Smooth muscle cell (in vitro differentiated cells): ENCODE results near the gene TBRG1. TPM values are rescaled to one million over a fixed set of nuclear protein-coding genes. Genes with fewer than 3 reads are reported as not detected.

Experiments used
- DNase-seq: peaks from one replicate; lab custom pipeline; 2025; ENCODE audit not compliant: unreplicated experiment; lab: John Stamatoyannopoulos, UW
- H2AFZ ChIP-seq: fragments of 200-600 bp; sonication (generic); 2 replicates; pipeline ENCODE4 v1.6.0; 2016; ENCODE audit warnings: antibody characterized with exemption, low read depth, mild to moderate bottlenecking
- H3F3A ChIP-seq: fragments of 200-600 bp; sonication (generic); 2 replicates; pipeline ENCODE4 v1.6.0; 2017; ENCODE audit warnings: antibody characterized with exemption, low read depth
- H3K27ac ChIP-seq: fragments of 200-600 bp; sonication (generic); 2 replicates; pipeline ENCODE4 v1.5.1; 2016; ENCODE audit warnings: low read depth, mild to moderate bottlenecking
- H3K27me3 ChIP-seq: fragments of 200-600 bp; sonication (generic); 2 replicates; pipeline ENCODE4 v1.6.1; 2016; ENCODE audit warnings: low read depth, mild to moderate bottlenecking
- H3K36me3 ChIP-seq: fragments of 200-600 bp; sonication (generic); 2 replicates; pipeline ENCODE4 v1.5.1; 2016; ENCODE audit warnings: low read depth
- H3K4me1 ChIP-seq: fragments of 200-600 bp; sonication (generic); 2 replicates; pipeline ENCODE4 v1.5.1; 2016; ENCODE audit warnings: low read depth
- H3K4me2 ChIP-seq: fragments of 200-600 bp; sonication (generic); 2 replicates; pipeline ENCODE4 v1.6.0; 2016; ENCODE audit warnings: mild to moderate bottlenecking
- H3K4me3 ChIP-seq: fragments of 200-600 bp; sonication (generic); 2 replicates; pipeline ENCODE4 v1.5.1; 2016; ENCODE audit warnings: mild to moderate bottlenecking
- H3K79me2 ChIP-seq: fragments of 200-600 bp; sonication (generic); 2 replicates; pipeline ENCODE4 v1.6.0; 2016; ENCODE audit warnings: low read depth, mild to moderate bottlenecking
- H3K9ac ChIP-seq: fragments of 200-600 bp; sonication (generic); 2 replicates; pipeline ENCODE4 v1.6.0; 2016; ENCODE audit warnings: low read depth
- H3K9me3 ChIP-seq: fragments of 200-600 bp; sonication (generic); replicated peaks from 2 replicates; pipeline ENCODE4 v1.5.1; 2016; ENCODE audit warnings: low read depth
- H4K20me1 ChIP-seq: fragments of 200-600 bp; sonication (generic); 2 replicates; pipeline ENCODE4 v1.6.0; 2016; ENCODE audit warnings: low read depth
- CTCF ChIP-seq: fragments of 200-600 bp; sonication (generic); IDR thresholded peaks from 2 replicates; pipeline ENCODE4 v1.5.1; 2017; ENCODE audit warnings: borderline replicate concordance, mild to moderate bottlenecking, antibody characterized with exemption; ENCODE audit not compliant: insufficient read depth, poor library complexity, severe bottlenecking
- WGBS: methylation state at CpG from one replicate; pipeline ENCODE4 v1.1.7; 2016; ENCODE audit warnings: low lambda C conversion rate; 5-methylcytosine and 5-hydroxymethylcytosine counted together
- polyA plus RNA-seq: library from polyadenylated mRNA; unstranded; fragments of >200 nt; fragmentation: Nextera tagmentation; extraction: Ambion mirVana; gene quantifications from 2 replicates; pipeline ENCODE4 v1.2.1, GENCODE V29; 2016
- total RNA-seq: library from RNA; depleted of rRNA; stranded (reverse); fragments of >200 nt; gene quantifications from 2 replicates; pipeline ENCODE4 v1.2.3, GENCODE V29; 2014

TBRG1 gene
- total and polyA plus RNA-seq, 2 experiments from 2014 or later: 28.5 to 30.6 TPM

- no peak overlapping the region for H3K27ac ChIP-seq
These were observed 53.7 kb downstream of the TBRG1 start for GRCh38 chr11:124676386-124676785.

DNA sequence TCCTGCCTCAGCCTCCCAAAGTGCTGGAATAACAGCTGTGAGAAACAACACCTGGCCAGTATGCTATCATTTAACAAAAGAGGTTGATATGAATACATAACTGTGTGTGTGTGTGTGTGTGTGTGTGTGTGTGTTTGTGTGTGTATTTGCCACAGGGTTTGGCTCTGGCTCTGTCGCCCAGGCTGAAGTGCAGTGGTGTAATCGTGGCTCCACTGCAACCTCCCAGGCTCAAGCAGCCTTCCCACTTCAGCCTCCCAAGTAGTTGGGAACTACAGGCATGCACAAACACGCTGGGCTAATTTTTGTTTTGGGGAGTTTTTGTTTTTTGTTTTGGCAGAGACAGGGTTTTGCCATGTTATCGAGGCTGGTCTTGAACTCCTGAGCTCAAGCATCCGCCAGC, 55.8 kb downstream of the TBRG1 start:
- no peak for TF ChIP-seq CTCF
- H3K27ac ChIP-seq: no peak overlapping the region
- H3K4me2 ChIP-seq: no peak overlapping the region
- WGBS: 87% methylated on average over 5 of the region's 5 CpGs
- H2AFZ ChIP-seq: no peak overlapping the region
- no peaks in the 10 kb centered on the region for H3F3A ChIP-seq
- peaks cover 3% of the 10 kb centered on the region for H3K27me3 ChIP-seq
- H3K36me3 ChIP-seq: no peaks in the 10 kb centered on the region
- H3K79me2 ChIP-seq: no peaks in the 10 kb centered on the region
- H3K4me3 ChIP-seq: no peak overlapping the region
- no peaks in the 10 kb centered on the region for H4K20me1 ChIP-seq
- no peak for DNase-seq
- no peak overlapping the region for H3K9ac ChIP-seq
- H3K9me3 ChIP-seq: peaks cover 3% of the 10 kb centered on the region
- peaks cover 8% of the 10 kb centered on the region for H3K4me1 ChIP-seq

More at GRCh38 chr11:124676386-124676785, 53.7 kb downstream of the TBRG1 start:
- Histone ChIP-seq H2AFZ (no peak overlapping the region), H3K4me2 (no peak overlapping the region), H4K20me1 (no peaks in the 10 kb centered on the region), H3K79me2 (no peaks in the 10 kb centered on the region), H3K27me3 (peaks cover 3% of the 10 kb centered on the region), H3K4me1 (peaks cover 8% of the 10 kb centered on the region), H3F3A (no peaks in the 10 kb centered on the region), H3K9ac (no peak overlapping the region), H3K4me3 (no peak overlapping the region), H3K9me3 (no peaks in the 10 kb centered on the region), H3K36me3 (no peaks in the 10 kb centered on the region)
- TF ChIP-seq CTCF: no peak
- WGBS: 67% methylated on average over 2 of the region's 2 CpGs
- DNase-seq: no peak

- Histone ChIP-seq H3K27ac (no peak overlapping the region), H4K20me1 (no peaks in the 10 kb centered on the region)
These were observed 58.8 kb downstream of the TBRG1 start for GRCh38 chr11:124681421-124681820.

More at GRCh38 chr11:124681421-124681820, 58.8 kb downstream of the TBRG1 start:
- H3K4me3 ChIP-seq: no peak overlapping the region
- no peak overlapping the region for H2AFZ ChIP-seq
- no peak for DNase-seq
- peaks cover 3% of the 10 kb centered on the region for H3K9me3 ChIP-seq
- TF ChIP-seq CTCF: no peak
- no peaks in the 10 kb centered on the region for H3F3A ChIP-seq
- H3K36me3 ChIP-seq: no peaks in the 10 kb centered on the region
- no peaks in the 10 kb centered on the region for H3K4me1 ChIP-seq
- WGBS: 96% methylated on average over 2 of the region's 2 CpGs
- H3K79me2 ChIP-seq: no peaks in the 10 kb centered on the region
- peaks cover 3% of the 10 kb centered on the region for H3K27me3 ChIP-seq
- H3K4me2 ChIP-seq: no peak overlapping the region
- H3K9ac ChIP-seq: no peak overlapping the region
